H1 (cell line): ENCODE results near the gene GFOD1.

Experiments
- CEBPB ChIP-seq: IDR thresholded peaks from 2 replicates; pipeline ENCODE4 v1.6.1; 2012; ENCODE audit warnings: low read depth, low read length
- CHD2 ChIP-seq: IDR thresholded peaks from 2 replicates; pipeline ENCODE4 v1.6.1; 2012; ENCODE audit warnings: low read length, improper control_type of control experiment
- EGR1 ChIP-seq: IDR thresholded peaks from 2 replicates; pipeline ENCODE4 v1.6.1; 2011; ENCODE audit warnings: low read depth, low read length, borderline replicate concordance
- EZH2 ChIP-seq: fragments of 200-600 bp; sonication (generic); IDR thresholded peaks from 2 replicates; pipeline ENCODE4 v1.7.1; 2012; ENCODE audit warnings: low read depth, mild to moderate bottlenecking, moderate library complexity, low read length, inconsistent platforms; ENCODE audit not compliant: severe bottlenecking
- JUN ChIP-seq: IDR thresholded peaks from 2 replicates; pipeline ENCODE4 v1.6.1; 2011; ENCODE audit warnings: low read depth, mild to moderate bottlenecking, improper control_type of control experiment, low read length
- POLR2A ChIP-seq, 2 experiments: IDR thresholded peaks; 1 replicate in 1 of 2; 2 replicates in 1 of 2; pipeline ENCODE4 v1.6.1; 2011; ENCODE audit warnings: low read depth in 2 of 2, low read length in 2 of 2, mild to moderate bottlenecking in 2 of 2; ENCODE audit errors: control extremely low read depth in 1 of 2
- SP4 ChIP-seq: IDR thresholded peaks from 2 replicates; pipeline ENCODE4 v1.6.1; 2012; ENCODE audit warnings: low read length, inconsistent platforms
- YY1 ChIP-seq: IDR thresholded peaks from 2 replicates; pipeline ENCODE4 v1.6.1; 2011; ENCODE audit warnings: low read depth, mild to moderate bottlenecking, low read length
- ZNF274 ChIP-seq: IDR thresholded peaks from 2 replicates; pipeline ENCODE4 v1.7.0; 2012; ENCODE audit warnings: low read length, borderline replicate concordance; ENCODE audit errors: extremely low read depth
- TF ChIP-seq, protein P1 (sequence below), 3 experiments: IDR thresholded peaks; 1 replicate in 2 of 3; 2 replicates in 1 of 3; pipeline versions ENCODE4 v1.5.1 to v1.6.1; 2011; ENCODE audit warnings: low read length in 3 of 3, mild to moderate bottlenecking in 3 of 3, inconsistent platforms in 2 of 3, low read depth in 1 of 3, moderate library complexity in 1 of 3; ENCODE audit not compliant: insufficient read depth in 1 of 3; ENCODE audit errors: control extremely low read depth in 1 of 3

GRCh38 chr6:13453771-13454251 is 33.6 kb downstream of the GFOD1 start:
- TF ChIP-seq, protein P1, sequence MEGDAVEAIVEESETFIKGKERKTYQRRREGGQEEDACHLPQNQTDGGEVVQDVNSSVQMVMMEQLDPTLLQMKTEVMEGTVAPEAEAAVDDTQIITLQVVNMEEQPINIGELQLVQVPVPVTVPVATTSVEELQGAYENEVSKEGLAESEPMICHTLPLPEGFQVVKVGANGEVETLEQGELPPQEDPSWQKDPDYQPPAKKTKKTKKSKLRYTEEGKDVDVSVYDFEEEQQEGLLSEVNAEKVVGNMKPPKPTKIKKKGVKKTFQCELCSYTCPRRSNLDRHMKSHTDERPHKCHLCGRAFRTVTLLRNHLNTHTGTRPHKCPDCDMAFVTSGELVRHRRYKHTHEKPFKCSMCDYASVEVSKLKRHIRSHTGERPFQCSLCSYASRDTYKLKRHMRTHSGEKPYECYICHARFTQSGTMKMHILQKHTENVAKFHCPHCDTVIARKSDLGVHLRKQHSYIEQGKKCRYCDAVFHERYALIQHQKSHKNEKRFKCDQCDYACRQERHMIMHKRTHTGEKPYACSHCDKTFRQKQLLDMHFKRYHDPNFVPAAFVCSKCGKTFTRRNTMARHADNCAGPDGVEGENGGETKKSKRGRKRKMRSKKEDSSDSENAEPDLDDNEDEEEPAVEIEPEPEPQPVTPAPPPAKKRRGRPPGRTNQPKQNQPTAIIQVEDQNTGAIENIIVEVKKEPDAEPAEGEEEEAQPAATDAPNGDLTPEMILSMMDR (IDR thresholded peaks at IDR 0.05; ENCODE audit: control extremely low read depth in 1 of 3, insufficient read depth in 1 of 3, low read depth in 1 of 3, low read length in 3 of 3), result no peak
- TF ChIP-seq CHD2 (no peak), POLR2A (IDR thresholded peaks at IDR 0.05; ENCODE audit: control extremely low read depth in 1 of 2, low read depth in 2 of 2, low read length in 2 of 2) (no peak), JUN (no peak), EGR1 (no peak), YY1 (no peak), CEBPB (no peak), ZNF274 (no peak), EZH2 (no peak), SP4 (no peak)
